K562 (cell line): Measurements from ENCODE around the gene HBG1. TPM values are rescaled to one million over a fixed set of nuclear protein-coding genes. Genes with fewer than 3 reads are reported as not detected.

ENCODE experiments used
- GABPB1 ChIP-seq: sonication (generic); formaldehyde crosslinking; IDR thresholded peaks from 2 replicates; pipeline ENCODE4 v1.8.0; 2022; ENCODE audit warnings: mild to moderate bottlenecking, missing genetic modification reagents
- HSF4 ChIP-seq: fragments of 250-450 bp; sonication (Bioruptor Pico); IDR thresholded peaks from 2 replicates; pipeline ENCODE4 v2.1.2; 2022; ENCODE audit warnings: mild to moderate bottlenecking, moderate library complexity, borderline replicate concordance
- MAFK ChIP-seq: IDR thresholded peaks from 2 replicates; pipeline ENCODE4 v1.6.1; 2011; ENCODE audit warnings: low read length, improper control_type of control experiment
- RAD51 ChIP-seq: fragments of 450-650 bp; IDR thresholded peaks from 2 replicates; pipeline ENCODE4 v1.7.1; 2016; ENCODE audit warnings: low read depth, mild to moderate bottlenecking, borderline replicate concordance
- polyA plus RNA-seq, 8 experiments: library from polyadenylated mRNA; depleted of rRNA in 4 of 8; stranded (reverse) in 5 of 8; unstranded in 3 of 8; fragments of >200 nt; fragmentation: Nextera tagmentation in 2 of 8; fragmentation: Illumina TruSeq in 1 of 8; extraction: Ambion mirVana in 2 of 8; extraction: Trizol in 1 of 8; gene quantifications; 2 replicates each; pipeline versions ENCODE4 v1.2.1 to v1.2.3, GENCODE V29; 2011 to 2014; ENCODE audit warnings: inconsistent platforms in 1 of 8, missing spikeins in 1 of 8
- total RNA-seq, 7 experiments: library from RNA; depleted of rRNA in 6 of 7; stranded (reverse); fragments of >200 nt in 6 of 7; fragmentation: Illumina TruSeq in 2 of 7; extraction: Trizol in 2 of 7; gene quantifications; 2 replicates each; pipeline versions ENCODE4 v1.2.1 to v1.2.3, GENCODE V29; 2011 to 2021; ENCODE audit warnings: low replicate concordance in 1 of 7
- TF ChIP-seq, protein P1 (sequence below), 2 experiments: fragments of 450-650 bp; formaldehyde crosslinking in 1 of 2; IDR thresholded peaks; 2 replicates each; pipeline versions ENCODE4 v1.4.0 to v1.6.1; 2014 to 2020; ENCODE audit warnings: mild to moderate bottlenecking in 2 of 2, borderline replicate concordance in 1 of 2, low read depth in 1 of 2
- TF ChIP-seq, protein P2 (sequence below): sonication (generic); formaldehyde crosslinking; IDR thresholded peaks from 2 replicates; pipeline ENCODE4 v1.9.0; 2022; ENCODE audit warnings: mild to moderate bottlenecking, missing genetic modification reagents
- TF ChIP-seq, protein P3 (sequence below), 2 experiments: fragments of 450-650 bp in 1 of 2; sonication (generic) in 1 of 2; formaldehyde crosslinking in 1 of 2; IDR thresholded peaks in 1 of 2; conservative IDR thresholded peaks in 1 of 2; 2 replicates each; pipeline versions ENCODE4 v1.6.1 to v1.8.1; 2016 to 2023; ENCODE audit warnings: mild to moderate bottlenecking in 2 of 2, moderate library complexity in 2 of 2, inconsistent platforms in 1 of 2, missing genetic modification reagents in 1 of 2
- TF ChIP-seq, protein P4 (sequence below): fragments of 450-650 bp; IDR thresholded peaks from 2 replicates; pipeline ENCODE4 v1.6.1; 2017; ENCODE audit warnings: antibody characterized with exemption, mild to moderate bottlenecking
- TF ChIP-seq, protein P5 (sequence below), 2 experiments: IDR thresholded peaks; 2 replicates each; pipeline ENCODE4 v1.6.1; 2011; ENCODE audit warnings: borderline replicate concordance in 1 of 2, control low read depth in 1 of 2, low read depth in 1 of 2, low read length in 1 of 2, mild to moderate bottlenecking in 1 of 2, mixed read lengths in 1 of 2, moderate library complexity in 1 of 2; ENCODE audit not compliant: insufficient read depth in 1 of 2, insufficient read length in 1 of 2, poor library complexity in 1 of 2, severe bottlenecking in 1 of 2; ENCODE audit errors: extremely low read depth in 1 of 2

The HBG1 gene
- total and polyA plus RNA-seq, 9 of the 15 experiments (the other 6 are each of a cell fraction or from before 2014, with no cell fraction given) = 1,066 to 16,338 (median 4,898) TPM

DNA sequence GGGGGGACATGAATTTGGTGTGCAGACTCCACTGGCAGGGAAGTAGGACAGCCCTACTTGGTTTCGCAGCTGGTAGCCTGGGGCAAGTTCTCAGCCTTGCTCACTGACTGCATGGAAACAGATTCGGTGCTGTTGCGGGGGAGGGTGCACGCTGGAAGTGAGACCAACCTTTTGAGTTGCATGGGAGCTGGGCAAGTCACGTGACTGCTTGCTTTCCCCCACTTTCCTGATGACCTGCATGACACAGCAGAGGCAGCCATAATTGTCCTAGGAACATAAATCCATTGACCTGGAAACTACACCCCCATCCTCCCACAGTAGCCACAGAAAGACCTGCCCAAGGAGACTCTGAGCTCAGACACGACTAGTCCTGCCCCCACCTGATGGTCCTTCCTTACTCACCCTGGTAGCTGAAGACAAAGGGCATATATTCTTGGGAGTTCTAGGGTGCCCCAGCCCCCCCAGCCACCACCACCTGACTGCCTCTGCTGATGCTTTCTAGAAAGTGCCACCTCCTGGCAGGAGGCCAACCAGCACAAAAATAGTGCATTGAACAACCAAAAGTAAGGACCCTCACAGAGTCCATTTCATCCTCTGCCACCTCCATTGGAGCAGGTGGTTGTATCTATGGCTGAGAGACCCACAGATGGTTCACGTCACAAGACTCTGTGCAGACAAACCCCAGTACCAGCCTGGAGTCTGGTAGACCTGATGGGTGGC is 9.0 kb upstream of the HBG1 start (continued):
- TF ChIP-seq, protein P1, sequence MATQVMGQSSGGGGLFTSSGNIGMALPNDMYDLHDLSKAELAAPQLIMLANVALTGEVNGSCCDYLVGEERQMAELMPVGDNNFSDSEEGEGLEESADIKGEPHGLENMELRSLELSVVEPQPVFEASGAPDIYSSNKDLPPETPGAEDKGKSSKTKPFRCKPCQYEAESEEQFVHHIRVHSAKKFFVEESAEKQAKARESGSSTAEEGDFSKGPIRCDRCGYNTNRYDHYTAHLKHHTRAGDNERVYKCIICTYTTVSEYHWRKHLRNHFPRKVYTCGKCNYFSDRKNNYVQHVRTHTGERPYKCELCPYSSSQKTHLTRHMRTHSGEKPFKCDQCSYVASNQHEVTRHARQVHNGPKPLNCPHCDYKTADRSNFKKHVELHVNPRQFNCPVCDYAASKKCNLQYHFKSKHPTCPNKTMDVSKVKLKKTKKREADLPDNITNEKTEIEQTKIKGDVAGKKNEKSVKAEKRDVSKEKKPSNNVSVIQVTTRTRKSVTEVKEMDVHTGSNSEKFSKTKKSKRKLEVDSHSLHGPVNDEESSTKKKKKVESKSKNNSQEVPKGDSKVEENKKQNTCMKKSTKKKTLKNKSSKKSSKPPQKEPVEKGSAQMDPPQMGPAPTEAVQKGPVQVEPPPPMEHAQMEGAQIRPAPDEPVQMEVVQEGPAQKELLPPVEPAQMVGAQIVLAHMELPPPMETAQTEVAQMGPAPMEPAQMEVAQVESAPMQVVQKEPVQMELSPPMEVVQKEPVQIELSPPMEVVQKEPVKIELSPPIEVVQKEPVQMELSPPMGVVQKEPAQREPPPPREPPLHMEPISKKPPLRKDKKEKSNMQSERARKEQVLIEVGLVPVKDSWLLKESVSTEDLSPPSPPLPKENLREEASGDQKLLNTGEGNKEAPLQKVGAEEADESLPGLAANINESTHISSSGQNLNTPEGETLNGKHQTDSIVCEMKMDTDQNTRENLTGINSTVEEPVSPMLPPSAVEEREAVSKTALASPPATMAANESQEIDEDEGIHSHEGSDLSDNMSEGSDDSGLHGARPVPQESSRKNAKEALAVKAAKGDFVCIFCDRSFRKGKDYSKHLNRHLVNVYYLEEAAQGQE (IDR thresholded peaks at IDR 0.05; ENCODE audit: borderline replicate concordance) = peak; percentile 57
- TF ChIP-seq, protein P1 (CRISPR knock-in tag; IDR thresholded peaks at IDR 0.05; ENCODE audit: low read depth) = no peak
- TF ChIP-seq, protein P2, sequence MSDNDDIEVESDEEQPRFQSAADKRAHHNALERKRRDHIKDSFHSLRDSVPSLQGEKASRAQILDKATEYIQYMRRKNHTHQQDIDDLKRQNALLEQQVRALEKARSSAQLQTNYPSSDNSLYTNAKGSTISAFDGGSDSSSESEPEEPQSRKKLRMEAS = peak; percentile 85
- TF ChIP-seq, protein P3, sequence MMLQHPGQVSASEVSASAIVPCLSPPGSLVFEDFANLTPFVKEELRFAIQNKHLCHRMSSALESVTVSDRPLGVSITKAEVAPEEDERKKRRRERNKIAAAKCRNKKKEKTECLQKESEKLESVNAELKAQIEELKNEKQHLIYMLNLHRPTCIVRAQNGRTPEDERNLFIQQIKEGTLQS (IDR thresholded peaks at IDR 0.05) = peak; percentile 39; the same call in 1 of the 2 replicates
- TF ChIP-seq, protein P3 (CRISPR knock-in tag; conservative IDR thresholded peaks at IDR 0.05) = no peak
- TF ChIP-seq GABPB1 (CRISPR knock-in tag) (0 out of 2 replicates have a peak, but pooled peaks have one; percentile 18), RAD51 (peak; percentile 98), MAFK (peak; percentile 53; the same call in 1 of the 2 replicates), HSF4 (CRISPR knock-in tag) (0 out of 2 replicates have a peak, but pooled peaks have one; percentile 22)
- TF ChIP-seq, protein P4, sequence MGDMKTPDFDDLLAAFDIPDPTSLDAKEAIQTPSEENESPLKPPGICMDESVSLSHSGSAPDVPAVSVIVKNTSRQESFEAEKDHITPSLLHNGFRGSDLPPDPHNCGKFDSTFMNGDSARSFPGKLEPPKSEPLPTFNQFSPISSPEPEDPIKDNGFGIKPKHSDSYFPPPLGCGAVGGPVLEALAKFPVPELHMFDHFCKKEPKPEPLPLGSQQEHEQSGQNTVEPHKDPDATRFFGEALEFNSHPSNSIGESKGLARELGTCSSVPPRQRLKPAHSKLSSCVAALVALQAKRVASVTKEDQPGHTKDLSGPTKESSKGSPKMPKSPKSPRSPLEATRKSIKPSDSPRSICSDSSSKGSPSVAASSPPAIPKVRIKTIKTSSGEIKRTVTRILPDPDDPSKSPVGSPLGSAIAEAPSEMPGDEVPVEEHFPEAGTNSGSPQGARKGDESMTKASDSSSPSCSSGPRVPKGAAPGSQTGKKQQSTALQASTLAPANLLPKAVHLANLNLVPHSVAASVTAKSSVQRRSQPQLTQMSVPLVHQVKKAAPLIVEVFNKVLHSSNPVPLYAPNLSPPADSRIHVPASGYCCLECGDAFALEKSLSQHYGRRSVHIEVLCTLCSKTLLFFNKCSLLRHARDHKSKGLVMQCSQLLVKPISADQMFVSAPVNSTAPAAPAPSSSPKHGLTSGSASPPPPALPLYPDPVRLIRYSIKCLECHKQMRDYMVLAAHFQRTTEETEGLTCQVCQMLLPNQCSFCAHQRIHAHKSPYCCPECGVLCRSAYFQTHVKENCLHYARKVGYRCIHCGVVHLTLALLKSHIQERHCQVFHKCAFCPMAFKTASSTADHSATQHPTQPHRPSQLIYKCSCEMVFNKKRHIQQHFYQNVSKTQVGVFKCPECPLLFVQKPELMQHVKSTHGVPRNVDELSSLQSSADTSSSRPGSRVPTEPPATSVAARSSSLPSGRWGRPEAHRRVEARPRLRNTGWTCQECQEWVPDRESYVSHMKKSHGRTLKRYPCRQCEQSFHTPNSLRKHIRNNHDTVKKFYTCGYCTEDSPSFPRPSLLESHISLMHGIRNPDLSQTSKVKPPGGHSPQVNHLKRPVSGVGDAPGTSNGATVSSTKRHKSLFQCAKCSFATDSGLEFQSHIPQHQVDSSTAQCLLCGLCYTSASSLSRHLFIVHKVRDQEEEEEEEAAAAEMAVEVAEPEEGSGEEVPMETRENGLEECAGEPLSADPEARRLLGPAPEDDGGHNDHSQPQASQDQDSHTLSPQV = peak; percentile 92
- TF ChIP-seq, protein P5, sequence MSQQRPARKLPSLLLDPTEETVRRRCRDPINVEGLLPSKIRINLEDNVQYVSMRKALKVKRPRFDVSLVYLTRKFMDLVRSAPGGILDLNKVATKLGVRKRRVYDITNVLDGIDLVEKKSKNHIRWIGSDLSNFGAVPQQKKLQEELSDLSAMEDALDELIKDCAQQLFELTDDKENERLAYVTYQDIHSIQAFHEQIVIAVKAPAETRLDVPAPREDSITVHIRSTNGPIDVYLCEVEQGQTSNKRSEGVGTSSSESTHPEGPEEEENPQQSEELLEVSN (IDR thresholded peaks at IDR 0.05; ENCODE audit: borderline replicate concordance in 1 of 2, extremely low read depth in 1 of 2, insufficient read depth in 1 of 2, insufficient read length in 1 of 2, low read depth in 1 of 2, low read length in 1 of 2, poor library complexity in 1 of 2, severe bottlenecking in 1 of 2) = peak; percentile 84 to 88
